Transverse colon (tissue), 4 donors: Measurements from ENCODE around the gene FBN3.

Source experiments
- CTCF ChIP-seq, 5 experiments: fragments of 200-600 bp in 3 of 5; fragments of 450-650 bp in 2 of 5; sonication (generic) in 3 of 5; IDR thresholded peaks; 1 replicate in 2 of 5; 2 replicates in 3 of 5; pipeline ENCODE4 v1.5.1; 2016 to 2017; ENCODE audit warnings: antibody characterized with exemption in 5 of 5, inconsistent platforms in 3 of 5, mild to moderate bottlenecking in 2 of 5, moderate library complexity in 1 of 5
- POLR2A ChIP-seq: fragments of 450-650 bp; IDR thresholded peaks from one replicate; pipeline ENCODE4 v1.6.1; 2016; ENCODE audit warnings: antibody characterized with exemption, mild to moderate bottlenecking, moderate library complexity
- POLR2AphosphoS5 ChIP-seq, 3 donors: sonication (generic); formaldehyde crosslinking; IDR thresholded peaks; one replicate each; pipeline ENCODE4 v1.6.1; 2016; ENCODE audit warnings: antibody characterized with exemption in 3 of 3

- no peak for TF ChIP-seq POLR2A
- TF ChIP-seq CTCF (IDR thresholded peaks at IDR 0.05), result no peak
- TF ChIP-seq POLR2AphosphoS5 (IDR thresholded peaks at IDR 0.05), result no peak
These were observed 5.9 kb upstream of the FBN3 start for GRCh38 chr19:8155318-8155717.
